GM06990 (cell line): Measurements from ENCODE around the gene PRTFDC1.

ENCODE experiments used
- DNase-seq: peaks from one replicate; pipeline ENCODE4 v3.0.0-alpha.2; 2011; ENCODE audit not compliant: insufficient read length; ENCODE audit errors: extremely low read depth
- H3K27me3 ChIP-seq: replicated peaks from 2 replicates; pipeline ENCODE4 v1.6.0; 2011; ENCODE audit warnings: low read length; ENCODE audit not compliant: control insufficient read depth, insufficient read depth
- H3K36me3 ChIP-seq: 2 replicates; pipeline ENCODE4 v1.5.1; 2011; ENCODE audit warnings: low read length; ENCODE audit not compliant: control insufficient read depth, insufficient read depth
- H3K4me3 ChIP-seq: replicated peaks from 2 replicates; pipeline ENCODE4 v1.5.1; 2011; ENCODE audit warnings: low read depth, mild to moderate bottlenecking, control low read depth, low read length
- TF ChIP-seq, protein P1 (sequence below): IDR thresholded peaks from 2 replicates; pipeline ENCODE4 v1.5.1; 2011; ENCODE audit warnings: low read length, control low read depth, mild to moderate bottlenecking, inconsistent platforms; ENCODE audit not compliant: insufficient read depth, poor library complexity, severe bottlenecking

The PRTFDC1 gene

DNA sequence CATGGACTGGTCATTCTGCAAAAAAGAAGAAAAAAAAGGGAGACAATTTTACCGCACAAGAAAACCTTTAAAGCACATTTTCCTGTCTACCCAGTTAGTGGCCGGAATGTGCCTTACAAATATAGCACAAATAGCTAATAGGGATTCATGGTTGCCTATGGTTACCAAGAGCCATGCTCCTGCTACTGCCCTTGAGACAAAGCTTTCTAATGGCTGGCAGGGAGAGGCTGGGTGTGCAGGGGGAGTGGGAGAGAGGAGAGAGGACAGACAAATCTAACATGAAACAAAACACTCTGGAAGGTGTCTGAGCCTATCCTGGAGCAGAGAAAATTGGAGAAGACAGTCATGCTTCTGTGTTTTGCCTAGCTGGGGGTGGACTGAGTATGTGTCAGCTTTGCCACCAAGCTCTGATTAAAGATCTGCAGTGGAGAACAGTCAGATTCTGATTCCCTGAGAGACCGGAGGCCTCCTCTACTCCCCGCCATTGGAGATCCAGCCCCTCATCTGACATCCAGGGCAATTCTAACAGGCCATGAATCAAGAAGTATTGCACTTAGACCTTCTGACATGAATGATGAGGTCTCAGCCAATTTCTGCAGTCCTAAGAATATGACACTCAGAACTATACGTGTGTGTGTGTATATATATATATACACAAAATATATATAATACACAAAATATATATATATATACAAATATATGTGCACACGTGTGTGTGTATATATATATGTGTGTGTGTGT is 80.2 kb downstream of the PRTFDC1 start:
- DNase-seq, result no peak

DNA sequence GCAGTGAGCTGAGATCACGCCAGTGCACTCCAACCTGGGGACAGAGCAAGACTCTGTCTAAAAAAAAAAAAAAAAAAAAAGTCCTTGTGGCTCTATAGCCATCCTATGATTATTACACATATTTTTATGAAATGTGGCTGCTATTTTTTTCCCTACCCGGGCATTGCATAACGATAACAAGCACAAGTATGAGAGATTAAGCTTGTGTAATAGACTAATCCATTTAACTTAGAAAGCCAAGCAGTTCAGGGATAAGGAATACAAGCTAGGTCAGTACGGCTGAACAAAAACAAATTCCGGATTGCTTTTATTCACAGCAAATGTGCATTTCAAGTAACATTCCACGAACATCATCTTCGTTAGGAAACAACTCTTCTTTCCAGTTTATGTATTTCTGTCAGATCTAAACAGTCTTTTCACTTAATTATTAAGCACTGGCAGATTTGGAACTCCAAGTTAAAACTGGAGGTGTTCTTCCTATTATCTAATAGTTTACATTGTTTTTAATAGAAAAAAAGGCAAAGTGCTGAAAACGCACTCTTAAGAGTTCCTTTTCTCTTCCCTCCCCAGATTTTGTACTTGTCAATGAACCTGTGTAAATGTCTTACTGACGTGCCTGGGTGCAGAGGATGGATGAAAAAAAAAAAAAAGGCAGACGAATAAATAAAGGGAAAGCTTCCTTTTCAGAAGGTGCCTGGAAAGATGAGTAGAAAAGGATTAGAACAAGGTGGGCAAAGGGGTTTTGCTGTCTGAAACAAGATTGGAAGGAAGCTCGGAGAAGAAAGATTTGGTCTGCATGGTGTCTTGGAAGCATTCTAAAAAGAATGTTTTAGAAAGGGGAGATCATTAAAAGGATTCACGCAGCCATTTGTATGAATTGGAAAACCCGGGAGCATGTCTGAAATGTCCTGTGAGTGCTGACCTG is 81.1 kb downstream of the PRTFDC1 start:
- Histone ChIP-seq H3K27me3 (no peaks in the 10 kb centered on the region), H3K4me3 (no peak overlapping the region), H3K36me3 (no peaks in the 10 kb centered on the region)
- TF ChIP-seq, protein P1, sequence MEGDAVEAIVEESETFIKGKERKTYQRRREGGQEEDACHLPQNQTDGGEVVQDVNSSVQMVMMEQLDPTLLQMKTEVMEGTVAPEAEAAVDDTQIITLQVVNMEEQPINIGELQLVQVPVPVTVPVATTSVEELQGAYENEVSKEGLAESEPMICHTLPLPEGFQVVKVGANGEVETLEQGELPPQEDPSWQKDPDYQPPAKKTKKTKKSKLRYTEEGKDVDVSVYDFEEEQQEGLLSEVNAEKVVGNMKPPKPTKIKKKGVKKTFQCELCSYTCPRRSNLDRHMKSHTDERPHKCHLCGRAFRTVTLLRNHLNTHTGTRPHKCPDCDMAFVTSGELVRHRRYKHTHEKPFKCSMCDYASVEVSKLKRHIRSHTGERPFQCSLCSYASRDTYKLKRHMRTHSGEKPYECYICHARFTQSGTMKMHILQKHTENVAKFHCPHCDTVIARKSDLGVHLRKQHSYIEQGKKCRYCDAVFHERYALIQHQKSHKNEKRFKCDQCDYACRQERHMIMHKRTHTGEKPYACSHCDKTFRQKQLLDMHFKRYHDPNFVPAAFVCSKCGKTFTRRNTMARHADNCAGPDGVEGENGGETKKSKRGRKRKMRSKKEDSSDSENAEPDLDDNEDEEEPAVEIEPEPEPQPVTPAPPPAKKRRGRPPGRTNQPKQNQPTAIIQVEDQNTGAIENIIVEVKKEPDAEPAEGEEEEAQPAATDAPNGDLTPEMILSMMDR, result no peak
- DNase-seq, result no peak

More for the DNA sequence above, 80.2 kb downstream of the PRTFDC1 start:
- TF ChIP-seq, protein P1, result no peak
- H3K27me3 ChIP-seq, result no peaks in the 10 kb centered on the region
- no peak overlapping the region for H3K4me3 ChIP-seq
- H3K36me3 ChIP-seq, result no peaks in the 10 kb centered on the region

DNA sequence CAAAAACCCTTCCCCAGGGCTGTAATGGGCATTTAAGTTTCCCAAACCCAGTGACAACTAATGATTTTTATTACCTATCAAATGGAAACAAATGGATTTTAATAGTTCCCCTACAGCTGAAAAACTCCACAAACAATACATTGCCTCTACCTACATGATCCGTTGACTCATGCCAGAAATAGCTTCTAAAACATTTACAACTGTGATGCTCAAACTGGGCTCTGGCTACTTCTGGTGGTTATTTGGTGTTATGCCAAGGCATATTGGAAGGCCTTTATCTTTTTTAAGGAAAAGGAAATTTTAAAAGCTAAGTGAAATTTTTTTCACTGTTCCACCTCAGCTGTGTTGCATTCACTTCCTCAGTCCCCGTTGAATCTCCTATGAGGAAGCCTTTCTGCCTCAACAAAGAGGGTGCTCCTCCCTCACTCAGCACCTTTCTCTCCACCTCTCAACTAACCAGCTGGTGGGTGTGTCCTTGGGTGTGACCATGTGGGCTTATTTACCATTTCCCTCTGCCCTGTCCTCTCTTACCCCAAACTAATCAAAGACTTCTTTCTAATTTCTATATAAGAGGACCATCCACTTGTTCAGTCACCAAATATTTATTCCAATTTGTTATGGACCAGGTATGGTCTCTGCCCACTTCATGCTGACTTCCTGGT is 82.9 kb downstream of the PRTFDC1 start:
- no peak overlapping the region for H3K4me3 ChIP-seq
- no peaks in the 10 kb centered on the region for H3K36me3 ChIP-seq
- no peaks in the 10 kb centered on the region for H3K27me3 ChIP-seq
- TF ChIP-seq, protein P1, result no peak
- no peak for DNase-seq

DNA sequence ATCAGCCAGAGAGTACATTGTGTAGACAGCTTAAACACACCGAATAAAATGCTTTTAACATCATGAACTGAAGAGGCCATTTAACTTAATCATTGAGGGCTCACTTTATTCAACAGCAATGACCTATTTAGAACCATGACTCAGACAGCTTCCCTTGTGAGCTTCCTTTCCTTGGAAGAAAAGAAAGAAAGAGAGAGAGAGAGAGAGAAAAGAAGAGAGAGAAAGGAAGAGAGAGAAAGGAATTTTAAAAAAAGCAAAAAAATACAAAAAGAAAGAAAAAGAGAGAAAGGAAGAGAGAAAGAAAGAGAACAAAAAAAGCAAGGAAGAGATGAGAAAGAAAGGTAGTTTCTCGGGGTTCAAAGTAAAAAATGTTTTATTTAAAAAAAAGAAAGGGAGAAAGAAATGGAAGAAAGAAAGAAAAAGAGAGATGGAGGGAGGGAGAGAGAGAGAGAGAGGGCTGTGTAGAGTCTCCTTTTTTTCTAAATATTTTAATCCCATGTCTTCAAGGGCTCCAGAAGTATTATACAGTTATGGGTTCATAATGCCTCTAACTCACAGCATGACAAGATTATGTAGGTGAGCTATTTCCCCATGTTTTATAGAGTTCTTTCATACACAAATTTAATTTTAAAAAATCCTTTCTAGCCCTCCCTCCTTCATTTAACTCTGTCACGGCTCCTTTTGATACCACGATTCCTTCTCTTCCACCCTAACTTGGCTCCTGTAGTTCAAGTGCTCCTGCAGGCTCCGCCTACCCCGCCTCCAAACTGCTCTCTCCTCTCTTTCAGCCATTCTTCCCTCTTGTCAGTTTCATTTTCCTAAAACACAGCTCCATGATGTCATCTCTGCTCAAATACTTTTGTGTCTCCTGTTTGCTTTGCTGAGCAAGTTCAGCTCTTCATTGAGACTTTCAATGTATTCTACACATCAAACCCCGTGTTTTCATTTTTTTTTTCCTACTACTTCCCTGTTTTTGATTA is 85.5 kb downstream of the PRTFDC1 start:
- TF ChIP-seq, protein P1, result no peak
- DNase-seq, result no peak
- Histone ChIP-seq H3K4me3 (no peak overlapping the region), H3K27me3 (no peaks in the 10 kb centered on the region), H3K36me3 (no peaks in the 10 kb centered on the region)

DNA sequence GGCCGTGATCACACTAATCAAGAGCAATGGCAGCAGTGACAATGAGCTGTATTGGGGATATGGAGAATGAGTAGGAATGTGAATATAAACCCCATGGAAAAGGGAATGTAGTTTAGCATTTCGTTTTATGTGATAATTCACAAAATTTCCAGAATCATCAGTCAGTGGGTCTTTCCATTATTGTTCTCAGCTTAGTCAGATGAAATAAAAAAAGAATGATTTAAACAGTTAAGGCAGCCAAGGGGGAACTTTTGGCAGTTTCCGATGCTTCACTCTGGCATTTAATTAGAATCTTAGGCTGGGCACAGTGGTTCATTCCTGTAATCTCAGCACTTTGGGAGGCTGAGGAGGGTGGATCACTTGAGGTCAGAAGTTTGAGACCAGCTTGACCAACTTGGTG is 86.6 kb downstream of the PRTFDC1 start:
- Histone ChIP-seq H3K4me3 (no peak overlapping the region), H3K36me3 (no peaks in the 10 kb centered on the region), H3K27me3 (no peaks in the 10 kb centered on the region)
- no peak for DNase-seq
- TF ChIP-seq, protein P1, result no peak
